Stimulated activated CD8-positive, alpha-beta memory T cell treated with anti-CD3 and anti-CD28 coated beads, Interleukin-15, amount 100 ng/mL, for 4 hours (primary cell): ENCODE measurements around the gene VARS1.
"Not testable (repeated sequence)": the region's sequence is repeated elsewhere in the genome, so short reads cannot be mapped to it uniquely, and the experiment has no call there.

ENCODE experiments used
- DNase-seq, 2 donors: peaks; one replicate each; pipeline ENCODE4 v3.0.0-alpha.2; 2020; ENCODE audit warnings: low read depth in 2 of 2

The VARS1 gene

GRCh38 chr6:31794294-31794865, 1.2 kb downstream of the VARS1 start:
- DNase-seq: no peak

GRCh38 chr6:31793927-31794245, 1.7 kb downstream of the VARS1 start:
- not testable (repeated sequence) for DNase-seq

- no peak for DNase-seq
Measured at GRCh38 chr6:31792761-31793171, 2.8 kb downstream of the VARS1 start.

GRCh38 chr6:31792090-31792374, 3.5 kb downstream of the VARS1 start:
- DNase-seq: no peak

GRCh38 chr6:31791324-31792089, 4.0 kb downstream of the VARS1 start:
- no peak for DNase-seq

- no peak for DNase-seq
Measured at GRCh38 chr6:31785475-31785874, 10.1 kb downstream of the VARS1 start.

- no peak for DNase-seq
Measured at GRCh38 chr6:31784098-31784925, 11.2 kb downstream of the VARS1 start.

GRCh38 chr6:31782126-31782855, 13.3 kb downstream of the VARS1 start:
- DNase-seq: no peak

- DNase-seq: no peak
Measured at GRCh38 chr6:31781244-31782125, 14.1 kb downstream of the VARS1 start.

GRCh38 chr6:31780507-31781243, 14.9 kb downstream of the VARS1 start:
- DNase-seq: no peak

- no peak for DNase-seq
Measured at GRCh38 chr6:31779908-31780307, 15.6 kb downstream of the VARS1 start.

GRCh38 chr6:31778999-31779885, 16.3 kb downstream of the VARS1 start:
- DNase-seq: no peak

- DNase-seq: no peak
Measured at GRCh38 chr6:31778193-31778592, 17.4 kb downstream of the VARS1 start.

GRCh38 chr6:31777667-31778050, 17.9 kb downstream of the VARS1 start:
- DNase-seq: no peak

- peak; percentile 71 to 72 for DNase-seq
Measured at GRCh38 chr6:31776989-31777666, 18.4 kb downstream of the VARS1 start, which contains the start of gene VWA7. Gene VWA7 (minus strand): TSS chr6:31777328. CDS start chr6:31776779, 549 bp downstream.

- DNase-seq: no peak
Measured at GRCh38 chr6:31776485-31776988, 19.0 kb downstream of the VARS1 start.

GRCh38 chr6:31775633-31776484, 19.7 kb downstream of the VARS1 start:
- DNase-seq: no peak

GRCh38 chr6:31775184-31775583, 20.4 kb downstream of the VARS1 start:
- no peak for DNase-seq
